Gastrocnemius medialis (tissue), 4 donors: ENCODE results near the gene SV2C.

Source experiments
- CTCF ChIP-seq, 5 experiments: fragments of 450-650 bp in 3 of 5; fragments of 200-600 bp in 2 of 5; sonication (generic) in 2 of 5; IDR thresholded peaks in 4 of 5; conservative IDR thresholded peaks in 1 of 5; 1 replicate in 4 of 5; 2 replicates in 1 of 5; pipeline ENCODE4 v1.5.1; 2016 to 2019; ENCODE audit warnings: antibody characterized with exemption in 5 of 5, mild to moderate bottlenecking in 3 of 5, moderate library complexity in 3 of 5
- POLR2A ChIP-seq, 2 donors: fragments of 450-650 bp; IDR thresholded peaks; one replicate each; pipeline ENCODE4 v1.6.1; 2017; ENCODE audit warnings: antibody characterized with exemption in 2 of 2, mild to moderate bottlenecking in 2 of 2, moderate library complexity in 2 of 2

- TF ChIP-seq CTCF (IDR thresholded peaks at IDR 0.05 in 4 of 5, conservative IDR thresholded peaks at IDR 0.05 in 1 of 5): no peak
- TF ChIP-seq POLR2A (IDR thresholded peaks at IDR 0.05): no peak
Measured at GRCh38 chr5:76216748-76217147, 133.6 kb downstream of the SV2C start.
